Colonic mucosa (tissue), 4 donors: ENCODE measurements around the gene KCNS3. TPM values are rescaled to one million over a fixed set of nuclear protein-coding genes. Genes with fewer than 3 reads are reported as not detected.
"Not testable (repeated sequence)": the region's sequence is repeated elsewhere in the genome, so short reads cannot be mapped to it uniquely, and the experiment has no call there.

Experiments used
- DNase-seq: peaks from one replicate; pipeline ENCODE4 v3.0.0-alpha.2; 2020
- H3K27ac ChIP-seq: fragments of 200-600 bp; one replicate; pipeline ENCODE4 v1.8.0; 2021
- H3K27me3 ChIP-seq: fragments of 200-600 bp; one replicate; pipeline ENCODE4 v1.8.0; 2021
- H3K36me3 ChIP-seq: fragments of 200-600 bp; one replicate; pipeline ENCODE4 v1.8.0; 2021
- H3K4me1 ChIP-seq: fragments of 200-600 bp; one replicate; pipeline ENCODE4 v1.8.0; 2021; ENCODE audit warnings: mild to moderate bottlenecking
- H3K4me3 ChIP-seq: fragments of 200-600 bp; one replicate; pipeline ENCODE4 v1.8.0; 2021
- H3K9ac ChIP-seq, 2 donors: one replicate each; pipeline ENCODE4 v1.7.0; 2013; ENCODE audit warnings: control low read depth in 2 of 2, low read depth in 2 of 2, low read length in 2 of 2
- H3K9me3 ChIP-seq: fragments of 200-600 bp; one replicate; pipeline ENCODE4 v1.8.0; 2021
- CTCF ChIP-seq: fragments of 200-600 bp; IDR thresholded peaks from one replicate; pipeline ENCODE4 v1.8.0; 2022; ENCODE audit warnings: antibody characterized with exemption, mild to moderate bottlenecking
- intact Hi-C: fragments of 100-400 bp; cut with DNase I; formaldehyde crosslinking; loops from one replicate; pipeline ENCODE4 v1.14.1; 2022
- total RNA-seq, 2 donors: library from RNA; stranded (reverse); fragmentation: NEBNext Ultra II Directional in 1 of 2; extraction: Animal tissue kit (Norgen Biotek cat#: 25700) in 1 of 2; gene quantifications; one replicate each; pipeline ENCODE4 v1.2.1, GENCODE V29; 2021
- donor health status: healthy.
- donor health status: DM: no; HTN: no; CAD: no.
- donor health status: DM: no; HTN: no; CAD: no.

KCNS3 gene
- total RNA-seq, 2 donors from 2014 or later = 10.7 to 17.5 TPM

- no peak for DNase-seq
- H3K4me3 ChIP-seq = no peak overlapping the region
- no peak overlapping the region for H3K27ac ChIP-seq
- no peaks in the 10 kb centered on the region for H3K4me1 ChIP-seq
- no peaks in the 10 kb centered on the region for H3K36me3 ChIP-seq
- no peak for TF ChIP-seq CTCF
- H3K9me3 ChIP-seq = no peaks in the 10 kb centered on the region
- H3K27me3 ChIP-seq = no peaks in the 10 kb centered on the region
- no peak overlapping the region for H3K9ac ChIP-seq
- intact Hi-C loops = no loop called here
Measured at GRCh38 chr2:17962876-17963275, 84.4 kb downstream of the KCNS3 start.

GRCh38 chr2:17963571-17963970 is 85.1 kb downstream of the KCNS3 start:
- H3K4me3 ChIP-seq, H3K27ac ChIP-seq, H3K9me3 ChIP-seq, H3K36me3 ChIP-seq, H3K4me1 ChIP-seq, H3K27me3 ChIP-seq, DNase-seq, intact Hi-C loops, H3K9ac ChIP-seq: not testable (repeated sequence)

- no peaks in the 10 kb centered on the region for H3K36me3 ChIP-seq
- no peak for DNase-seq
- no peaks in the 10 kb centered on the region for H3K9me3 ChIP-seq
- H3K27ac ChIP-seq = no peak overlapping the region
- H3K4me1 ChIP-seq = no peaks in the 10 kb centered on the region
- intact Hi-C loops = no loop called here
- no peak overlapping the region for H3K9ac ChIP-seq
- TF ChIP-seq CTCF = no peak
- H3K4me3 ChIP-seq = no peak overlapping the region
- no peaks in the 10 kb centered on the region for H3K27me3 ChIP-seq
Measured at GRCh38 chr2:17965196-17965595, 86.7 kb downstream of the KCNS3 start.

GRCh38 chr2:17966798-17967197 is 88.3 kb downstream of the KCNS3 start:
- Histone ChIP-seq H3K27me3 (no peaks in the 10 kb centered on the region), H3K36me3 (no peaks in the 10 kb centered on the region), H3K9ac (no peak overlapping the region), H3K4me1 (no peaks in the 10 kb centered on the region), H3K9me3 (no peaks in the 10 kb centered on the region), H3K4me3 (no peak overlapping the region), H3K27ac (no peak overlapping the region)
- no peak for TF ChIP-seq CTCF
- no peak for DNase-seq
- intact Hi-C loops = no loop called here

- H3K36me3 ChIP-seq = no peaks in the 10 kb centered on the region
- no peaks in the 10 kb centered on the region for H3K9me3 ChIP-seq
- TF ChIP-seq CTCF = no peak
- H3K27ac ChIP-seq = no peak overlapping the region
- no peak overlapping the region for H3K4me3 ChIP-seq
- no peaks in the 10 kb centered on the region for H3K4me1 ChIP-seq
- intact Hi-C loops = no loop called here
- no peak for DNase-seq
- no peaks in the 10 kb centered on the region for H3K27me3 ChIP-seq
- no peak overlapping the region for H3K9ac ChIP-seq
Measured at GRCh38 chr2:17969661-17970060, 91.2 kb downstream of the KCNS3 start.

- no peak overlapping the region for H3K27ac ChIP-seq
- DNase-seq = no peak
- H3K9me3 ChIP-seq = no peaks in the 10 kb centered on the region
- H3K4me3 ChIP-seq = no peak overlapping the region
- intact Hi-C loops = no loop called here
- H3K9ac ChIP-seq = no peak overlapping the region
- TF ChIP-seq CTCF = no peak
- no peaks in the 10 kb centered on the region for H3K36me3 ChIP-seq
- no peaks in the 10 kb centered on the region for H3K4me1 ChIP-seq
- no peaks in the 10 kb centered on the region for H3K27me3 ChIP-seq
Measured at GRCh38 chr2:17971531-17972125, 93.2 kb downstream of the KCNS3 start.
